HG02763 (cell line): Measurements from ENCODE around the gene LRRN1.

Experiments
- ATAC-seq: cut with Tn5 transposase; IDR thresholded peaks from one replicate; pipeline ENCODE4 v1.9.1; 2021; ENCODE audit warnings: mild to moderate bottlenecking, moderate library complexity; ENCODE audit not compliant: unreplicated experiment

LRRN1 gene

GRCh38 chr3:3799173-3800079 is at the start of gene LRRN1:
TSS of gene LRRN1 (plus strand) at chr3:3799431. CDS start at chr3:3844642, 45,211 bp downstream.
- ATAC-seq: peak; percentile 41

- no peak for ATAC-seq
These were observed 45.8 kb upstream of the LRRN1 start for GRCh38 chr3:3753416-3753815.

GRCh38 chr3:3765661-3766060 is 33.6 kb upstream of the LRRN1 start:
- ATAC-seq: no peak

DNA sequence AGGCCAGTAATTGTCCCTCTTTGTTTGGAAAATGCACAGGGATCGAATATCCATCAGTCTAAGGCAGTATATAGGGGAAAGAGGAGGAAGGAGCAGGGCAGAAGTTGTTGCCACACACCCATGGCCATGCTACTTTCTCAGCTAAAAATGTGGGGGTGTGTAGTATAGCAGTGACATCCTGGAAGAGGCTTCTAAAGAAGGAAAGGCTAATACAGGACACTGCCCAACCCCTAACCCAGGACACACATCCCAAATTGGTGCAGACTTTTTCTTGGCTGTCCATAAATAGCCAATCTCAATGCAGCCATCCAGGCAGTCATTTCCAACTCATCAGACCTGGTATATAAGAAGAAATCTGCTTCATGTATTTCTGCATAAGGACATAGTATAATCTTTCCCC is 33.1 kb upstream of the LRRN1 start:
- no peak for ATAC-seq

- ATAC-seq: no peak
These were observed 28.1 kb upstream of the LRRN1 start for GRCh38 chr3:3771094-3771493.

GRCh38 chr3:3771567-3771966 is 27.7 kb upstream of the LRRN1 start:
- ATAC-seq: no peak

DNA sequence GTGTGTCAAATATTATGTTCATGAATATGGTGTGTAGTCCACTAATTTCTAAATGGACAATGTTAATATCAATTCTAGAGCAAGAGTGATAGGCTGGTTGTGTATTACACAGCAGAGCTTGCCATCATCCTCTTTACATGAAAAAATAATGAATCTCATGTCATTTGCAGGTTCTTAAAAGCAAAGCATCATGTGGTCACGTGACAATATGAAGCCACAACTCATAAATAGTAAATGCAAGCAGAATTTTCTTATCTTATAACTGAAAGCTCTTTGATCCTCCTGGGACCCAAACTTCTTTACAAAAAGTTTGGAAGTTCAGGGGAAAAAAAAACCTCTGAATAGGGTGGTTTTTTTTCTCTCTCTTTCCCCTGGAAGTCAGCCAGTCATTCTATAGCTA is 26.9 kb upstream of the LRRN1 start:
- ATAC-seq: no peak

- ATAC-seq: no peak
These were observed 26.3 kb upstream of the LRRN1 start for GRCh38 chr3:3772920-3773319.

GRCh38 chr3:3776607-3777006 is 22.6 kb upstream of the LRRN1 start:
- no peak for ATAC-seq

DNA sequence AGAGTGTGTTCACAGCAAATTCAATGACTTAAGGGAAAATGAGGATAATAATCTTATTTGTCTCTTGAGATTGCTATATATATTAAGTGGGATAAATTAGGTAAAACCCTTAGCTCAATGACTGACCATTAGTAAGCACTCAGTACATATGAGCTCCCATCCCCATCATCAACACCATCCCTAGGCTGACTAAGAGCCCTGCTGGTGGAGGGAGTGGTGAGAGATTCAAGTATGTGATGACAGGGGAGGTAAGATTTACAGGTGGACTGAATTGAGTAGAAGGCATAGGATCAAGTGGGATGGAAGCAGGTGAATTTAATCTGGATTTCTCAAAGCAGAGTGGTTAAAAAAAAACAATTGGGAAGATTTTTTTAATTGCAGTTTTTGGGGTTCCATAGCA is 21.0 kb upstream of the LRRN1 start:
- no peak for ATAC-seq

- no peak for ATAC-seq
These were observed 20.5 kb upstream of the LRRN1 start for GRCh38 chr3:3778641-3779270.

DNA sequence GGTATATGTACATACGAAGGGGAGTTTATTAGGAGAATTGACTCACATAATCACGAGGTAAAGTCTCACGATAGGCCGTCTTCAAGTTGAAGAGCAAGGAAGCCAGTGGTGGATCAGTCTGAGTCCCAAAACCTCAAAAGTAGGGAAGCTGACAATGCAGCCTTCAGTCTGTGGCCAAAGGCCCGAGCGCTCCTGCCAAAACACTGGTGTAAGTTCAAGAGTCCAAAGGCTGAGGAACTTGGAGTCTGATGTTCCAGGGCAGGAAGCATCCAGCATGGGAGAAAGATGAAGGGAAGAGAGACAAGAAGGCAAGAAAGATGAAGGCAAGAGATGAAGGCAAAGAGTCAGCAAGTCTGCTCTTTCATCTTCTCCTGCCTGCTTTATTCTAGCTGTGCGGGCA is 16.8 kb upstream of the LRRN1 start:
- no peak for ATAC-seq

GRCh38 chr3:3783210-3783609 is 16.0 kb upstream of the LRRN1 start:
- no peak for ATAC-seq

DNA sequence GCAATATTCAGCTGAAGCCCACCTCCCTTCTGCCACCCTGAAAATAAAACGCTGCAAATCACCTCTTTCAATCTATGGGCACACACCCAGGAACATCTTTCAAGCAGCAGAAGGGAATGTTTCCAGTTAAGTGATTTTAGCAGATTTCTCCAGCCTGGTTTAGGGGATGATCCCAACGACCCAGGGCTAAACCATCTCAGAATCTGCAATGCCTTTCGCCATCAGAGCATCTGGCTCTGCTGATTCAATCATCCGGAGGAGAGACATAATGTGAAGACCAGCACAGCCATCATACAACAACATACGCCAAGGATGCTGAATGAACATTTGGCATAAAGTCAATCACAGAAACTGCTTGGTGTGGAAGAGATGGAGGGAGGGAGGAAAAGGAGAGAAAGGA is 15.5 kb upstream of the LRRN1 start:
- ATAC-seq: no peak

DNA sequence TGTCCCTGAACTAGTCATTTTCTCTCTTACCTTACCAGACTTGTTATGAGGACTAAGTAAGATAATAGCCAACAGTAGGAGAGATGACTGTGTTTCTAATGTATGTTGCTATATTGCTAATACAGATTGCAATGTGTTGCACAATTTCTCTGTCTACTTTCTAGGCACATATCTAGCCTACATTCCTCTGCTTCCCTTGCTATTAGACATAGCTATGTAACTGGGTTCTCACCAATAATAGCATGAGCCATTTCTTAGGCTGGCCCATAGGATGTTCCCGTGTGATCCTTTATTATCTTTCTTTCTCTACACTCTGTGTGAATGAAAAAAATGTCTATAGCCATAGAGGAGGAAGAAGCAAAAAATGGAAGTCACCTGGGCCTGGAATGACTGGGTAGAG is 6.8 kb upstream of the LRRN1 start:
- ATAC-seq: no peak

GRCh38 chr3:3798631-3799113 is 559 bp upstream of the LRRN1 start:
- ATAC-seq: peak; percentile 45

- no peak for ATAC-seq
These were observed 837 bp downstream of the LRRN1 start for GRCh38 chr3:3800080-3800455.

GRCh38 chr3:3800685-3801493 is 1.7 kb downstream of the LRRN1 start:
- no peak for ATAC-seq

DNA sequence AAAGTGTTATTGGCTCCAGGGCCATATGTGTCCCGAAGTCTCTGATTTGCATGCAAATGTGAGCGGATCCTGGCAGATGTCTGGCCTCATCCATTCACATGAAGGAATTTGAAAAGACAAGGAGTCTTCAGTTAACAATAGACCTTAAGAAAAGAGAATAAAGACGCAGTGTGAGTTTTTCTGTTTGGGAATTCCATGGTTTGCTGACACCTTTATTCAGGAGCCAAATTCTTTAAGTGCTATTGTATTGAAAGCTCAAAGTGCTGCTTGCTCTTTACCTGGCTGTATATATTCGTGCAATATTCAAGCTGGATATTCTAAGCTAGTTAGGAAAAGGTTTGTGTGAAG is 2.2 kb downstream of the LRRN1 start:
- ATAC-seq: no peak

- no peak for ATAC-seq
These were observed 2.8 kb downstream of the LRRN1 start for GRCh38 chr3:3802046-3802445.

DNA sequence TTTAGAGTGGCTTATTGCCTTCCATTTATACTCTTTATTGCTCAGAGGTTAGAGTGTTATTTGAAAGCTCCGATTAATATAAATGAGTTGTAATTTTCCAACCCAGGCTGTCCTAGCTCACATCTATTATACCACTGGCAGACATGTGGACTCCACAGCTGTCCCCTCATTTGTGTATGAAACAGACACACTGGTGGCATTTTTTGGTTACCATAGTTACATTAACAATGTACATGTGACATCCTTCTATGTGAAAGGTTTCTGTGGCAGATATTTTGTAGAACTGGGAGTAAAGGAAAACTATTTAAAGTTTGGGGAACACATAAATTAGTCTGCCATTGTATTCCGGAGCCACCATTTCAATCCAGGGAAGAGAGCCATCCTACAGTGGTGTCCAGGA is 5.3 kb downstream of the LRRN1 start:
- ATAC-seq: no peak

DNA sequence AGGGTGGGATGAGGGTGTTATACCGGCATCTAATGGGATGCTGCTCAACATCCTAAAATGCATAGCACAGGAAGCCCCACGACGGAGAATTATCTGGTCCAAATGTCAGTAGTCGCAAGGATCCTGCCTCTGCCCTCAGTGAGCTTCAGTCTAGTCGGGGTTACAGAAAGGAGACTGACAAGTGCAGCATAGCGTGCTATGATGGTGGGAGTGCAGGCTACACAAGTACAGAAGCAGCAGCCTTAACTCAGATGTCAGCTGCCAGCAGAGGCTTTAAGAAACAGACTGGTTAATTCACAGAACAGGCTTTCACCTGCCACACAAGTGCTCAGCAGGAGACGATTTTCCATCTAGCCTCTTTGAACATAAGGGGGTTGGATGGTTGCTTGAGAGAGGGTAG is 6.9 kb downstream of the LRRN1 start:
- no peak for ATAC-seq
